H1 (cell line): Measurements from ENCODE around the gene DPT. TPM values are rescaled to one million over a fixed set of nuclear protein-coding genes. Genes with fewer than 3 reads are reported as not detected.

ENCODE experiments used
- CTCF ChIA-PET: fragments of 300-600 bp; sonication (Branson Sonifier 250); formaldehyde crosslinking; loops from one replicate; lab custom pipeline; 2021; ENCODE audit not compliant: partially characterized antibody; lab: Charles Lee
- POLR2A ChIA-PET: fragments of 300-600 bp; sonication (Branson Sonifier 250); formaldehyde crosslinking; loops from one replicate; lab custom pipeline; 2021; ENCODE audit warnings: inconsistent platforms; ENCODE audit not compliant: partially characterized antibody; lab: Charles Lee
- DNase-seq, 2 experiments: peaks; one replicate each; pipeline versions ENCODE4 v3.0.0 to v3.0.0-alpha.2; 2010 to 2022; ENCODE audit warnings: low spot score in 2 of 2, low read depth in 1 of 2, mixed read lengths in 1 of 2
- FAIRE-seq: peaks from 2 replicates; lab custom pipeline; 2011; peaks lifted over from hg19 to GRCh38; lab: Jason Lieb, UNC
- H2AFZ ChIP-seq: 2 replicates; pipeline ENCODE4 v1.8.1; 2012; ENCODE audit warnings: low read length, inconsistent platforms
- H2AK5ac ChIP-seq: 2 replicates; pipeline ENCODE4 v1.6.1; 2013; ENCODE audit warnings: low read depth, low read length
- H2BK120ac ChIP-seq: replicated peaks from 2 replicates; pipeline ENCODE3; 2013; ENCODE audit warnings: low read depth, low read length, inconsistent platforms
- H2BK12ac ChIP-seq: 2 replicates; pipeline ENCODE4 v1.6.1; 2013; ENCODE audit warnings: low read depth, low read length
- H2BK15ac ChIP-seq: 2 replicates; pipeline ENCODE4 v1.6.1; 2013; ENCODE audit warnings: low read length
- H2BK20ac ChIP-seq: 2 replicates; pipeline ENCODE4 v1.6.1; 2013; ENCODE audit warnings: low read length
- H2BK5ac ChIP-seq: 2 replicates; pipeline ENCODE4 v1.6.1; 2013; ENCODE audit warnings: low read depth, low read length
- H3K14ac ChIP-seq: 2 replicates; pipeline ENCODE4 v1.6.1; 2013; ENCODE audit warnings: inconsistent platforms; ENCODE audit not compliant: insufficient read length
- H3K18ac ChIP-seq: 2 replicates; pipeline ENCODE4 v1.6.1; 2013; ENCODE audit warnings: low read length; ENCODE audit errors: extremely low read depth
- H3K23ac ChIP-seq: 2 replicates; pipeline ENCODE4 v1.6.1; 2013; ENCODE audit warnings: inconsistent platforms; ENCODE audit not compliant: insufficient read length
- H3K23me2 ChIP-seq: 2 replicates; pipeline ENCODE4 v1.6.1; 2013; ENCODE audit warnings: low read depth, low read length
- H3K27ac ChIP-seq: 2 replicates; pipeline ENCODE4 v1.6.1; 2011; ENCODE audit warnings: low read depth, low read length, inconsistent platforms
- H3K27me3 ChIP-seq, 4 experiments: replicated peaks in 1 of 4; 1 replicate in 1 of 4; 2 replicates in 3 of 4; pipeline versions ENCODE4 v1.6.1 to v1.8.1; 2011 to 2013; ENCODE audit warnings: low read length in 3 of 4, mild to moderate bottlenecking in 3 of 4, inconsistent platforms in 2 of 4, mixed read lengths in 2 of 4, moderate library complexity in 1 of 4; ENCODE audit not compliant: control insufficient read depth in 3 of 4, insufficient read depth in 3 of 4; ENCODE audit errors: extremely low read depth in 1 of 4
- H3K36me3 ChIP-seq, 4 experiments: 2 replicates each; pipeline versions ENCODE4 v1.6.1 to v1.8.1; 2011 to 2013; ENCODE audit warnings: mild to moderate bottlenecking in 4 of 4, low read length in 3 of 4, moderate library complexity in 2 of 4, control low read depth in 1 of 4, inconsistent platforms in 1 of 4; ENCODE audit not compliant: insufficient read depth in 4 of 4, control insufficient read depth in 2 of 4
- H3K4ac ChIP-seq: replicated peaks from 2 replicates; pipeline ENCODE3; 2013; ENCODE audit warnings: low read length, low read depth, mixed read lengths, inconsistent platforms; ENCODE audit not compliant: insufficient read length
- H3K4me1 ChIP-seq, 4 experiments: replicated peaks in 1 of 4; 1 replicate in 1 of 4; 2 replicates in 3 of 4; pipeline versions ENCODE4 v1.6.1 to v1.8.1; 2011 to 2013; ENCODE audit warnings: low read length in 3 of 4, inconsistent platforms in 2 of 4, mixed read lengths in 1 of 4; ENCODE audit not compliant: insufficient read depth in 4 of 4, control insufficient read depth in 3 of 4
- H3K4me2 ChIP-seq, 2 experiments: 2 replicates each; pipeline versions ENCODE4 v1.6.1 to v1.8.1; 2011 to 2013; ENCODE audit warnings: low read depth in 2 of 2, low read length in 2 of 2, control low read depth in 1 of 2, inconsistent platforms in 1 of 2, mild to moderate bottlenecking in 1 of 2; ENCODE audit not compliant: insufficient read depth in 1 of 2
- H3K4me3 ChIP-seq, 4 experiments: fragments of 200-600, 300-600 bp in 1 of 4; sonication (generic), shearing (Covaris generic), sonication (Bioruptor Twin) in 1 of 4; 2 replicates each; pipeline versions ENCODE4 v1.5.1 to v1.8.1; 2011 to 2016; ENCODE audit warnings: low read length in 4 of 4, low read depth in 3 of 4, control low read depth in 2 of 4, inconsistent platforms in 2 of 4, mild to moderate bottlenecking in 2 of 4, mixed read lengths in 1 of 4, moderate library complexity in 1 of 4; ENCODE audit not compliant: insufficient read depth in 2 of 4; ENCODE audit errors: extremely low read depth in 1 of 4
- H3K56ac ChIP-seq: replicated peaks from 2 replicates; pipeline ENCODE3; 2013; ENCODE audit warnings: low read depth, mild to moderate bottlenecking, mixed read lengths, low read length, inconsistent platforms; ENCODE audit not compliant: insufficient read length
- H3K79me1 ChIP-seq: 2 replicates; pipeline ENCODE4 v1.6.1; 2013; ENCODE audit warnings: low read depth, low read length, control low read depth
- H3K79me2 ChIP-seq, 2 experiments: 2 replicates each; pipeline versions ENCODE4 v1.6.1 to v1.8.1; 2012 to 2013; ENCODE audit warnings: low read length in 2 of 2, mild to moderate bottlenecking in 2 of 2, inconsistent platforms in 1 of 2; ENCODE audit not compliant: insufficient read depth in 2 of 2, control insufficient read depth in 1 of 2
- H3K9ac ChIP-seq, 4 experiments: replicated peaks in 1 of 4; 1 replicate in 1 of 4; 2 replicates in 3 of 4; pipeline versions ENCODE4 v1.6.1 to v1.8.1; 2011 to 2013; ENCODE audit warnings: low read depth in 3 of 4, low read length in 3 of 4, control low read depth in 2 of 4, mild to moderate bottlenecking in 2 of 4, moderate library complexity in 2 of 4, inconsistent platforms in 1 of 4; ENCODE audit errors: extremely low read depth in 1 of 4
- H3K9me3 ChIP-seq, 2 experiments: 2 replicates each; pipeline versions ENCODE4 v1.6.1 to v1.8.1; 2012 to 2013; ENCODE audit warnings: mild to moderate bottlenecking in 2 of 2, moderate library complexity in 2 of 2, control low read depth in 1 of 2, inconsistent platforms in 1 of 2, low read depth in 1 of 2, low read length in 1 of 2, mixed read lengths in 1 of 2; ENCODE audit not compliant: insufficient read depth in 2 of 2
- H4K20me1 ChIP-seq, 2 experiments: replicated peaks in 1 of 2; 2 replicates each; pipeline versions ENCODE3 to v1.8.1; 2011 to 2013; ENCODE audit warnings: inconsistent platforms in 2 of 2, low read length in 2 of 2, mild to moderate bottlenecking in 1 of 2; ENCODE audit not compliant: insufficient read depth in 2 of 2, control insufficient read depth in 1 of 2
- H4K5ac ChIP-seq: 2 replicates; pipeline ENCODE4 v1.6.1; 2013; ENCODE audit warnings: low read length, low read depth, mixed read lengths, inconsistent platforms; ENCODE audit not compliant: insufficient read length
- H4K8ac ChIP-seq: 2 replicates; pipeline ENCODE4 v1.8.0; 2013; ENCODE audit warnings: mild to moderate bottlenecking, moderate library complexity, low read length, inconsistent platforms; ENCODE audit not compliant: insufficient read depth; ENCODE audit errors: extremely low read depth
- H4K91ac ChIP-seq: replicated peaks from 2 replicates; pipeline ENCODE3; 2013; ENCODE audit warnings: low read length, mixed read lengths, inconsistent platforms; ENCODE audit not compliant: insufficient read length
- SIRT6 ChIP-seq: IDR thresholded peaks from one replicate; pipeline ENCODE4 v1.7.1; 2012; ENCODE audit warnings: low read length, inconsistent platforms
- SRF ChIP-seq: IDR thresholded peaks from 2 replicates; pipeline ENCODE4 v1.6.1; 2011; ENCODE audit warnings: mild to moderate bottlenecking, low read depth, low read length, moderate library complexity
- TAF1 ChIP-seq: IDR thresholded peaks from 2 replicates; pipeline ENCODE4 v1.6.1; 2011; ENCODE audit warnings: mild to moderate bottlenecking, low read depth, low read length
- WGBS, 2 experiments: shearing (Covaris generic) in 1 of 2; methylation state at CpG; one replicate each; pipeline versions ENCODE4 v1.1.6 to v1.1.7; 2013 to 2015; ENCODE audit warnings: low lambda C conversion rate in 2 of 2, mixed read lengths in 2 of 2, inconsistent platforms in 1 of 2, low coverage in 1 of 2, missing lambda C conversion rate in 1 of 2; ENCODE audit not compliant: insufficient replicate concordance in 2 of 2, insufficient coverage in 1 of 2, insufficient read length in 1 of 2; ENCODE audit errors: extremely low coverage in 1 of 2, missing lambda C conversion rate in 1 of 2; 5-methylcytosine and 5-hydroxymethylcytosine counted together
- polyA plus RNA-seq, 7 experiments: library from polyadenylated mRNA; depleted of rRNA in 3 of 7; stranded (reverse) in 5 of 7; unstranded in 2 of 7; fragments of >200 nt in 5 of 7; fragments of 200-250 nt in 2 of 7; gene quantifications; 1 replicate in 5 of 7; 2 replicates in 1 of 7; 4 replicates in 1 of 7; pipeline versions ENCODE4 v1.2.1 to v1.2.3, GENCODE V29; 2011 to 2013; ENCODE audit warnings: missing spikeins in 2 of 7, mixed read lengths in 2 of 7
- total RNA-seq: library from RNA; stranded (reverse); fragmentation: NEBNext Ultra II Directional; extraction: Animal tissue kit (Norgen Biotek cat#: 25700); gene quantifications from 2 replicates; pipeline ENCODE4 v1.2.1, GENCODE V29; 2021

The DPT gene
- total and polyA plus RNA-seq, 2 of the 8 experiments (the other 6 are each of a cell fraction or from before 2014, with no cell fraction given) = not detected

DNA sequence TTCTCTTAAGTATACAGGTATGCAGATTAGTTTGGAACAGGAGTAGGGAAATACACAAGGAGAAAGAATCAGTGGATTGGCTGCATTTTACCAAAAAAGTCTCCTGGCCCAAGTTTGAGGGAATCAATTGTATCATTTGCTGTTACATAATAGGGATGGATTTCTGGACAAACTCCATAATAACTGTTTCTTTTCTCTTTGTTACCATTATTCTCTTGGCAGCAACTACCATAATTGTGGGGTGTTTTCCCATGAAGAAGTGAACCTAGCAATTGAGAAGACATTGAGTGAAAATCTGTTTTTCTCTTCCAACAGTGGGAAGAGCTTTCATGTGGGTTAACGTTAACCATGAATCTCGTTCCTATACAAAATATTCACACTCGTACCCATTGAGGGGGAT lies 46.4 kb upstream of the DPT start:
- no peak overlapping the region for H2AFZ ChIP-seq
- no peak overlapping the region for H3K4me3 ChIP-seq
- no peak overlapping the region for H3K27ac ChIP-seq
- H3K4ac ChIP-seq = no peak overlapping the region
- H2AK5ac ChIP-seq = no peak overlapping the region
- no peak overlapping the region for H2BK15ac ChIP-seq
- H3K4me2 ChIP-seq = no peak overlapping the region
- H3K36me3 ChIP-seq = no peaks in the 10 kb centered on the region
- H3K9ac ChIP-seq = no peak overlapping the region
- no peak overlapping the region for H2BK5ac ChIP-seq
- H2BK20ac ChIP-seq = no peak overlapping the region
- no peaks in the 10 kb centered on the region for H3K4me1 ChIP-seq
- no peaks in the 10 kb centered on the region for H4K20me1 ChIP-seq
- H2BK120ac ChIP-seq = no peak overlapping the region
- no peak for FAIRE-seq
- POLR2A ChIA-PET = no interaction called here
- 82% methylated on average over 3 of the region's 3 CpGs; no CpG with 5 or more reads in 1 of the 2 experiments for WGBS, 2 experiments
- H4K8ac ChIP-seq = no peak overlapping the region
- no peaks in the 10 kb centered on the region for H3K79me2 ChIP-seq
- no peak overlapping the region for H4K91ac ChIP-seq
- H3K56ac ChIP-seq = no peak overlapping the region
- DNase-seq = no peak
- TF ChIP-seq SRF (no peak), SIRT6 (no peak), TAF1 (no peak)
- TF ChIP-seq, all 59 proteins: peak for 0
- H3K18ac ChIP-seq = no peak overlapping the region
- no peak overlapping the region for H3K14ac ChIP-seq
- CTCF ChIA-PET = interaction anchor here (0.7 to 1.7 kb wide), 3 partner anchors 9 to 572 kb away, joined by 3 to 5 read pairs (median 3); no protein-coding TSS in a partner anchor
- no peak overlapping the region for H2BK12ac ChIP-seq
- no peak overlapping the region for H3K23ac ChIP-seq
- H3K27me3 ChIP-seq = no peaks in the 10 kb centered on the region
- H3K23me2 ChIP-seq = no peaks in the 10 kb centered on the region
- H3K79me1 ChIP-seq = no peaks in the 10 kb centered on the region
- H4K5ac ChIP-seq = no peak overlapping the region
- H3K9me3 ChIP-seq = no peaks in the 10 kb centered on the region
